Fibroblast of lung (primary cell): ENCODE results near the gene SYNDIG1. TPM values are rescaled to one million over a fixed set of nuclear protein-coding genes. Genes with fewer than 3 reads are reported as not detected.

ENCODE experiments used
- DNase-seq, 2 donors: peaks; one replicate each; pipeline versions ENCODE4 v3.0.0 to v3.0.0-alpha.2; 2010; ENCODE audit warnings: low read depth in 2 of 2
- H2AFZ ChIP-seq: 2 replicates; pipeline ENCODE4 v1.5.1; 2012; ENCODE audit warnings: low read length, control low read depth, inconsistent platforms
- H3K27ac ChIP-seq: 2 replicates; pipeline ENCODE4 v1.5.1; 2011; ENCODE audit warnings: low read length, control low read depth; ENCODE audit not compliant: insufficient read depth
- H3K27me3 ChIP-seq: 2 replicates; pipeline ENCODE4 v1.5.1; 2011; ENCODE audit warnings: mild to moderate bottlenecking, low read length; ENCODE audit not compliant: control insufficient read depth, insufficient read depth
- H3K36me3 ChIP-seq: 2 replicates; pipeline ENCODE4 v1.5.1; 2011; ENCODE audit warnings: low read length; ENCODE audit not compliant: control insufficient read depth, insufficient read depth
- H3K4me1 ChIP-seq: 2 replicates; pipeline ENCODE4 v1.5.1; 2011; ENCODE audit warnings: low read length; ENCODE audit not compliant: control insufficient read depth, insufficient read depth; ENCODE audit errors: extremely low read depth
- H3K4me2 ChIP-seq: 2 replicates; pipeline ENCODE4 v1.5.1; 2011; ENCODE audit warnings: low read length, control low read depth; ENCODE audit not compliant: insufficient read depth; ENCODE audit errors: extremely low read depth
- H3K4me3 ChIP-seq, 4 experiments: fragments of 200-600 bp in 1 of 4; sonication (generic) in 1 of 4; replicated peaks in 1 of 4; 2 replicates each; pipeline ENCODE4 v1.5.1; 2011 to 2016; ENCODE audit warnings: low read length in 4 of 4, low read depth in 3 of 4, mild to moderate bottlenecking in 3 of 4, control low read depth in 2 of 4, inconsistent platforms in 1 of 4, mixed read lengths in 1 of 4; ENCODE audit not compliant: insufficient read depth in 1 of 4; ENCODE audit errors: control extremely low read depth in 1 of 4
- H3K79me2 ChIP-seq: 2 replicates; pipeline ENCODE4 v1.5.1; 2012; ENCODE audit warnings: mild to moderate bottlenecking, low read length, inconsistent platforms; ENCODE audit not compliant: control insufficient read depth, insufficient read depth
- H3K9ac ChIP-seq: 2 replicates; pipeline ENCODE4 v1.5.1; 2011; ENCODE audit warnings: mild to moderate bottlenecking, low read length, control low read depth; ENCODE audit not compliant: insufficient read depth
- H3K9me3 ChIP-seq: 2 replicates; pipeline ENCODE4 v1.5.1; 2012; ENCODE audit warnings: low read depth, low read length; ENCODE audit not compliant: control insufficient read depth, insufficient read depth
- H4K20me1 ChIP-seq: 2 replicates; pipeline ENCODE4 v1.5.1; 2011; ENCODE audit warnings: low read length; ENCODE audit not compliant: control insufficient read depth, insufficient read depth; ENCODE audit errors: extremely low read depth
- EZH2 ChIP-seq: IDR thresholded peaks from 2 replicates; pipeline ENCODE4 v1.5.1; 2012; ENCODE audit warnings: low read length, control low read depth, mild to moderate bottlenecking; ENCODE audit errors: missing control alignments
- polyA plus RNA-seq, 2 donors: library from polyadenylated mRNA; depleted of rRNA in 1 of 2; stranded (reverse) in 1 of 2; unstranded in 1 of 2; fragments of >200 nt; gene quantifications; 2 replicates each; pipeline ENCODE4 v1.2.1, GENCODE V29; 2011 to 2012; ENCODE audit warnings: missing spikeins in 1 of 2
- total RNA-seq: library from RNA; depleted of rRNA; stranded (reverse); fragments of >200 nt; gene quantifications from 2 replicates; pipeline ENCODE4 v1.2.1, GENCODE V29; 2014
- TF ChIP-seq, protein P1 (sequence below), 2 donors: IDR thresholded peaks in 1 of 2; conservative IDR thresholded peaks in 1 of 2; 1 replicate in 1 of 2; 2 replicates in 1 of 2; pipeline ENCODE4 v1.5.1; 2011 to 2012; ENCODE audit warnings: low read length in 2 of 2, control low read depth in 1 of 2, inconsistent platforms in 1 of 2, low read depth in 1 of 2, mild to moderate bottlenecking in 1 of 2

The SYNDIG1 gene
- total and polyA plus RNA-seq, 2 donors (not counting 1 experiment from before 2014, with no cell fraction given) = 0.02 to 0.17 TPM

- Histone ChIP-seq H3K79me2 (no peaks in the 10 kb centered on the region), H3K4me2 (no peak overlapping the region), H3K9ac (no peak overlapping the region), H2AFZ (no peak overlapping the region), H3K27ac (no peak overlapping the region), H3K4me3 (no peak overlapping the region), H3K36me3 (no peaks in the 10 kb centered on the region), H3K9me3 (no peaks in the 10 kb centered on the region), H3K4me1 (no peaks in the 10 kb centered on the region), H3K27me3 (no peaks in the 10 kb centered on the region), H4K20me1 (peaks cover 2% of the 10 kb centered on the region)
- no peak for TF ChIP-seq EZH2
- TF ChIP-seq, protein P1, sequence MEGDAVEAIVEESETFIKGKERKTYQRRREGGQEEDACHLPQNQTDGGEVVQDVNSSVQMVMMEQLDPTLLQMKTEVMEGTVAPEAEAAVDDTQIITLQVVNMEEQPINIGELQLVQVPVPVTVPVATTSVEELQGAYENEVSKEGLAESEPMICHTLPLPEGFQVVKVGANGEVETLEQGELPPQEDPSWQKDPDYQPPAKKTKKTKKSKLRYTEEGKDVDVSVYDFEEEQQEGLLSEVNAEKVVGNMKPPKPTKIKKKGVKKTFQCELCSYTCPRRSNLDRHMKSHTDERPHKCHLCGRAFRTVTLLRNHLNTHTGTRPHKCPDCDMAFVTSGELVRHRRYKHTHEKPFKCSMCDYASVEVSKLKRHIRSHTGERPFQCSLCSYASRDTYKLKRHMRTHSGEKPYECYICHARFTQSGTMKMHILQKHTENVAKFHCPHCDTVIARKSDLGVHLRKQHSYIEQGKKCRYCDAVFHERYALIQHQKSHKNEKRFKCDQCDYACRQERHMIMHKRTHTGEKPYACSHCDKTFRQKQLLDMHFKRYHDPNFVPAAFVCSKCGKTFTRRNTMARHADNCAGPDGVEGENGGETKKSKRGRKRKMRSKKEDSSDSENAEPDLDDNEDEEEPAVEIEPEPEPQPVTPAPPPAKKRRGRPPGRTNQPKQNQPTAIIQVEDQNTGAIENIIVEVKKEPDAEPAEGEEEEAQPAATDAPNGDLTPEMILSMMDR (conservative IDR thresholded peaks at IDR 0.05 in 1 of 2, IDR thresholded peaks at IDR 0.05 in 1 of 2; ENCODE audit: low read depth in 1 of 2, low read length in 2 of 2) = no peak
- no peak for DNase-seq
Measured at GRCh38 chr20:24488800-24489175, 19.4 kb downstream of the SYNDIG1 start.

DNA sequence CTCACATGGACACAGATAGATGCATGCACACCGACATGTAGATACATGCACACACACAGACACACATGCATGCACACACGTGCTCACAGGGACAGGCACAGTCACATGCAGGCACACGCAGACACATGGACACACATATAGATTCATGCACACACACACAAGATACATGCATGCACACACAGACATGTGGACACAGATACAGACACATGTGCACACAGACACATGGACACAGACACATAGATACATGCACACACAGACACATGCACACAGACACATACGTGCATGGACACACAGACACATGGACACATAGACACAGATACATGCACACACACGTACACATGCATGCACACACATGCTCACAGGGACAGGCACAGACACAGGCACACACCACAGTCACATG lies 19.8 kb downstream of the SYNDIG1 start:
- Histone ChIP-seq H3K27ac (no peak overlapping the region), H3K4me1 (no peaks in the 10 kb centered on the region), H4K20me1 (peaks cover 2% of the 10 kb centered on the region), H3K4me2 (no peak overlapping the region), H3K9ac (no peak overlapping the region), H3K9me3 (no peaks in the 10 kb centered on the region), H2AFZ (no peak overlapping the region), H3K4me3 (no peak overlapping the region), H3K79me2 (no peaks in the 10 kb centered on the region), H3K36me3 (no peaks in the 10 kb centered on the region), H3K27me3 (no peaks in the 10 kb centered on the region)
- TF ChIP-seq, protein P1 (conservative IDR thresholded peaks at IDR 0.05 in 1 of 2, IDR thresholded peaks at IDR 0.05 in 1 of 2; ENCODE audit: low read depth in 1 of 2, low read length in 2 of 2) = no peak
- no peak for TF ChIP-seq EZH2
- no peak for DNase-seq

DNA sequence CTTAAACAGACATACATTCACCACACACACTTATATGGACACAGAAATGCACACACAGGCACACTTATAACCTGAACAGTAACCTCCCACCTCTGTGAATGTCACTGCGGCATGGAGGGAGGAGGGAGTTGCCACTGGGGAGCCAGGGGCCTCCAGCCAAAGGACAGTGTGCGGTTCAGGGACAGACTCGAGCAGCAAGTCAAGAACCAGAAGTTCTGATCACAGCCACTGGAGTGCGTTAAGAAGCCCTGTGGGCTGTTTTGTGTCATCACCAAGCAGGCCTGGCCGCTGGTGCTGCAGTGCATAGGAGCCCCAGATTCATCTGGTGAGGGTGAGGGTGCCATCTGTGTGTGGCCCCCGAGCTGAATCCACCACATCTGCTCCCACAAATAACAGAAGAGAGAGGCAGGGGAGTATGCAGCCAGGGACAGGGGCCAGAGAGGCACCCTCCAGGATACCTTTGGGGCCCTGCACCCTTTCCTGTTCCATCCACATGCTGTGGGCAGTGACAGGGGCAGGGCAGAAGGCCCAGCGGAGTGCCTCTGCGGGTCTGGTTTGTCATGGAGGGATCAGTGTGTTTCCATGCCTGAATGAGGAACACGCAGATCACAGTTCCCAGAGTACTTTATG lies 20.3 kb downstream of the SYNDIG1 start:
- Histone ChIP-seq H3K36me3 (no peaks in the 10 kb centered on the region), H3K9ac (no peak overlapping the region), H3K79me2 (no peaks in the 10 kb centered on the region), H3K4me3 (no peak overlapping the region), H3K4me1 (no peaks in the 10 kb centered on the region), H3K27me3 (no peaks in the 10 kb centered on the region), H3K4me2 (no peak overlapping the region), H2AFZ (no peak overlapping the region), H3K27ac (no peak overlapping the region), H3K9me3 (no peaks in the 10 kb centered on the region), H4K20me1 (peaks cover 2% of the 10 kb centered on the region)
- DNase-seq = no peak
- no peak for TF ChIP-seq EZH2
- TF ChIP-seq, protein P1 (conservative IDR thresholded peaks at IDR 0.05 in 1 of 2, IDR thresholded peaks at IDR 0.05 in 1 of 2; ENCODE audit: low read depth in 1 of 2, low read length in 2 of 2) = no peak
